Measurements from ENCODE around the gene PIGR. TPM values are rescaled to one million over a fixed set of nuclear protein-coding genes. Genes with fewer than 3 reads are reported as not detected.

The PIGR gene
- total and polyA plus RNA-seq, 2 donors from 2014 or later = 187 to 841 TPM

GRCh38 chr1:206897175-206897574 is 49.1 kb downstream of the PIGR start, which contains the start of gene IL24:
Gene IL24, plus strand, starts transcription at chr1:206897443. Its CDS starts 390 bp downstream, at chr1:206897833.
- H3K27ac ChIP-seq (ENCODE audit: low read depth in 2 of 2, low read length in 2 of 2) = no peak within 1 kb of the TSS
- H3K4me1 ChIP-seq (ENCODE audit: control insufficient read depth in 2 of 3, insufficient read depth in 2 of 3, low read depth in 1 of 3, low read length in 3 of 3) = peaks cover 0 to 2% (median 0%) of the 10 kb centered on the region in 3 donors
- H3K27me3 ChIP-seq (ENCODE audit: control insufficient read depth, insufficient read depth, low read length) = no peaks in the 10 kb centered on the region
- intact Hi-C loops (cut with DNase I) = no loop called here
- H3K9ac ChIP-seq (ENCODE audit: low read length in 3 of 3) = no peak within 1 kb of the TSS
- DNase-seq (no peak), FAIRE-seq (no peak)
- no peak within 1 kb of the TSS for H3K4me3 ChIP-seq (ENCODE audit: low read length in 3 of 3)
- H3K36me3 ChIP-seq (ENCODE audit: control insufficient read depth in 2 of 3, insufficient read depth in 3 of 3, low read length in 3 of 3) = no peaks in the 10 kb centered on the region
- no peak for TF ChIP-seq CTCF (IDR thresholded peaks at IDR 0.05; ENCODE audit: borderline replicate concordance, extremely low read depth, insufficient read depth)
- no peaks in the 10 kb centered on the region for H3K9me3 ChIP-seq (ENCODE audit: control insufficient read depth in 2 of 3, insufficient read depth in 1 of 3, low read length in 3 of 3)

GRCh38 chr1:206896261-206896660 is 50.0 kb downstream of the PIGR start:
- Histone ChIP-seq H3K27me3 (ENCODE audit: control insufficient read depth, insufficient read depth, low read length) (no peaks in the 10 kb centered on the region), H3K4me1 (ENCODE audit: control insufficient read depth in 2 of 3, insufficient read depth in 2 of 3, low read depth in 1 of 3, low read length in 3 of 3) (peaks cover 0 to 2% (median 0%) of the 10 kb centered on the region in 3 donors), H3K9me3 (ENCODE audit: control insufficient read depth in 2 of 3, insufficient read depth in 1 of 3, low read length in 3 of 3) (no peaks in the 10 kb centered on the region), H3K9ac (ENCODE audit: low read length in 3 of 3) (no peak overlapping the region), H3K4me3 (ENCODE audit: low read length in 3 of 3) (no peak overlapping the region), H3K36me3 (ENCODE audit: control insufficient read depth in 2 of 3, insufficient read depth in 3 of 3, low read length in 3 of 3) (no peaks in the 10 kb centered on the region), H3K27ac (ENCODE audit: low read depth in 2 of 2, low read length in 2 of 2) (no peak overlapping the region)
- intact Hi-C loops (cut with DNase I) = no loop called here
- DNase-seq = no peak
- no peak for FAIRE-seq
- TF ChIP-seq CTCF (IDR thresholded peaks at IDR 0.05; ENCODE audit: borderline replicate concordance, extremely low read depth, insufficient read depth) = no peak

DNA sequence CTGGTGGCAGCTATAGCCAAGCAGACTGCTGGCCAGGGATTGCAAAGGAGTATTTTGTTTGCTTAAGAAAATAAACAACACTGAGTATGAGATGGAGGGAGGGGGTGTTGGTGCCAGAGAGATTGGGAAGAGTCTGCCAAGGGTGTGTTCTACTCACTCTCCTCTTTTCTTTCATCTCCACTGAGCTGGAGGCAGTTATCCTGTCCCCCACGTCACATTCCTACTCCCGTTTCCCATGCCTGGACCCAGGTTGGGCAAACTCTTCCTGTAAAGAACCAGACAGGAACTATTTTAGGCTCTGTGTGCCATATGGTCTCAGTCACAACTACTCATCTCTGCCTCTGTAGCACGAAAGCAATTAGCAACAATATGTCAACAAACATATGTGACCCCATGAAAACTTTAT is 50.4 kb downstream of the PIGR start:
- H3K9me3 ChIP-seq (ENCODE audit: control insufficient read depth in 2 of 3, insufficient read depth in 1 of 3, low read length in 3 of 3) = no peaks in the 10 kb centered on the region
- TF ChIP-seq CTCF (IDR thresholded peaks at IDR 0.05; ENCODE audit: borderline replicate concordance, extremely low read depth, insufficient read depth) = no peak
- H3K4me1 ChIP-seq (ENCODE audit: control insufficient read depth in 2 of 3, insufficient read depth in 2 of 3, low read depth in 1 of 3, low read length in 3 of 3) = peaks cover 0 to 2% (median 0%) of the 10 kb centered on the region in 3 donors
- no peaks in the 10 kb centered on the region for H3K27me3 ChIP-seq (ENCODE audit: control insufficient read depth, insufficient read depth, low read length)
- no peak overlapping the region for H3K27ac ChIP-seq (ENCODE audit: low read depth in 2 of 2, low read length in 2 of 2)
- no peak for FAIRE-seq
- H3K36me3 ChIP-seq (ENCODE audit: control insufficient read depth in 2 of 3, insufficient read depth in 3 of 3, low read length in 3 of 3) = no peaks in the 10 kb centered on the region
- intact Hi-C loops (cut with DNase I) = no loop called here
- H3K4me3 ChIP-seq (ENCODE audit: low read length in 3 of 3) = no peak overlapping the region
- H3K9ac ChIP-seq (ENCODE audit: low read length in 3 of 3) = no peak overlapping the region
- peak in 2 of 5 donors; percentile 35 to 65 for DNase-seq

- no peak overlapping the region for H3K27ac ChIP-seq (ENCODE audit: low read depth in 2 of 2, low read length in 2 of 2)
- H3K9ac ChIP-seq (ENCODE audit: low read length in 3 of 3) = no peak overlapping the region
- DNase-seq (peak in 4 of 5 donors; percentile 53 to 75 (median 58)), FAIRE-seq (no peak)
- intact Hi-C loops (cut with DNase I) = no loop called here
- no peak for TF ChIP-seq CTCF (IDR thresholded peaks at IDR 0.05; ENCODE audit: borderline replicate concordance, extremely low read depth, insufficient read depth)
- no peaks in the 10 kb centered on the region for H3K36me3 ChIP-seq (ENCODE audit: control insufficient read depth in 2 of 3, insufficient read depth in 3 of 3, low read length in 3 of 3)
- no peaks in the 10 kb centered on the region for H3K9me3 ChIP-seq (ENCODE audit: control insufficient read depth in 2 of 3, insufficient read depth in 1 of 3, low read length in 3 of 3)
- H3K27me3 ChIP-seq (ENCODE audit: control insufficient read depth, insufficient read depth, low read length) = no peaks in the 10 kb centered on the region
- no peak overlapping the region for H3K4me3 ChIP-seq (ENCODE audit: low read length in 3 of 3)
- peaks cover 0 to 3% (median 2%) of the 10 kb centered on the region in 3 donors for H3K4me1 ChIP-seq (ENCODE audit: control insufficient read depth in 2 of 3, insufficient read depth in 2 of 3, low read depth in 1 of 3, low read length in 3 of 3)
Measured at GRCh38 chr1:206895325-206895724, 50.9 kb downstream of the PIGR start.
